Endodermal cell (in vitro differentiated cells): ENCODE measurements around the gene RNASE2. TPM values are rescaled to one million over a fixed set of nuclear protein-coding genes. Genes with fewer than 3 reads are reported as not detected.

Experiments used
- DNase-seq: peaks from one replicate; pipeline ENCODE4 v3.0.0-alpha.2; 2017
- H3K27ac ChIP-seq: 2 replicates; pipeline ENCODE4 v1.5.1; 2013; ENCODE audit warnings: mild to moderate bottlenecking, low read depth, low read length, moderate library complexity
- H3K27me3 ChIP-seq: 2 replicates; pipeline ENCODE4 v1.6.1; 2013; ENCODE audit warnings: mild to moderate bottlenecking, low read length, moderate library complexity; ENCODE audit not compliant: insufficient read depth, control insufficient read depth, poor library complexity, severe bottlenecking
- H3K36me3 ChIP-seq: 2 replicates; pipeline ENCODE4 v1.7.0; 2013; ENCODE audit warnings: mild to moderate bottlenecking, low read length, moderate library complexity; ENCODE audit not compliant: control insufficient read depth, insufficient read depth
- H3K4me1 ChIP-seq: one replicate; pipeline ENCODE4 v1.7.0; 2013; ENCODE audit warnings: low read length; ENCODE audit not compliant: control insufficient read depth, insufficient read depth
- H3K4me3 ChIP-seq: 2 replicates; pipeline ENCODE4 v1.5.1; 2013; ENCODE audit warnings: mild to moderate bottlenecking, low read length, moderate library complexity
- H3K9ac ChIP-seq: 2 replicates; pipeline ENCODE4 v1.6.1; 2013; ENCODE audit warnings: mild to moderate bottlenecking, low read length, moderate library complexity; ENCODE audit not compliant: poor library complexity, severe bottlenecking; ENCODE audit errors: extremely low read depth
- H3K9me3 ChIP-seq: 2 replicates; pipeline ENCODE4 v1.6.1; 2013; ENCODE audit warnings: mild to moderate bottlenecking, low read length, moderate library complexity; ENCODE audit not compliant: control insufficient read depth
- H3K27ac Mint-ChIP-seq: 2 replicates; pipeline ENCODE4 v1.8.0; 2020; ENCODE audit warnings: mixed read lengths
- H3K27me3 Mint-ChIP-seq: 2 replicates; pipeline ENCODE4 v1.8.0; 2021; ENCODE audit warnings: mild to moderate bottlenecking, mixed read lengths; ENCODE audit not compliant: insufficient read depth
- H3K36me3 Mint-ChIP-seq: 2 replicates; pipeline ENCODE4 v1.8.0; 2020; ENCODE audit warnings: low read depth, mixed read lengths
- H3K4me1 Mint-ChIP-seq: 2 replicates; pipeline ENCODE4 v1.8.0; 2020; ENCODE audit warnings: mixed read lengths
- H3K4me3 Mint-ChIP-seq: 2 replicates; pipeline ENCODE4 v1.8.0; 2020; ENCODE audit warnings: mild to moderate bottlenecking, moderate library complexity, mixed read lengths
- H3K9me3 Mint-ChIP-seq: 2 replicates; pipeline ENCODE4 v1.8.0; 2020; ENCODE audit warnings: mild to moderate bottlenecking, mixed read lengths
- WGBS, 2 experiments: methylation state at CpG; one replicate each; pipeline versions ENCODE4 v1.1.5 to v1.1.7; 2013; ENCODE audit warnings: missing lambda C conversion rate in 2 of 2, mixed read lengths in 1 of 2; ENCODE audit not compliant: insufficient coverage in 1 of 2, insufficient read length in 1 of 2; 5-methylcytosine and 5-hydroxymethylcytosine counted together
- total RNA-seq, 2 donors: library from RNA; stranded (reverse); fragmentation: NEBNext Ultra II Directional in 1 of 2; extraction: Animal tissue kit (Norgen Biotek cat#: 25700) in 1 of 2; gene quantifications; 2 replicates in 1 of 2; 3 replicates in 1 of 2; pipeline ENCODE4 v1.2.1, GENCODE V29; 2021
- TF ChIP-seq, protein P1 (sequence below): fragments of 200-600 bp; sonication (generic); conservative IDR thresholded peaks from 2 replicates; pipeline ENCODE4 v1.5.0; 2021; ENCODE audit warnings: antibody characterized with exemption, mild to moderate bottlenecking

The RNASE2 gene
- total RNA-seq, 2 donors from 2014 or later, result not detected

DNA sequence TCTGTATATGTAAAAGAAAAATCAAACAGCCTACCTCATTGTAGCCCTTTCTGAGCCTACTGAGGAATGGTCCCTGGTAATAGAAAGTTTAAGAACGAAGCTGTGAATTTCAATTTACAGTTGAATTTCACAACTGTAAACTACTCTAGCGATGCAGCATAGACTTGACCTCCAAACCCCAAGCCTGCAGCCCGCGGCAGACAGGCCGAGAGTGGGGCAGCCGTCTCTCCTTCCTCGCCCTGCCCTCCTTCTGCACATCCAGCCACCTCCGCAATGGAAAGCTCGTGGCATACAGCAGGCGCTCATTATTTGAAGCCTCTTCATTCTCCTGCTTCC, 15.3 kb downstream of the RNASE2 start:
- TF ChIP-seq, protein P1, sequence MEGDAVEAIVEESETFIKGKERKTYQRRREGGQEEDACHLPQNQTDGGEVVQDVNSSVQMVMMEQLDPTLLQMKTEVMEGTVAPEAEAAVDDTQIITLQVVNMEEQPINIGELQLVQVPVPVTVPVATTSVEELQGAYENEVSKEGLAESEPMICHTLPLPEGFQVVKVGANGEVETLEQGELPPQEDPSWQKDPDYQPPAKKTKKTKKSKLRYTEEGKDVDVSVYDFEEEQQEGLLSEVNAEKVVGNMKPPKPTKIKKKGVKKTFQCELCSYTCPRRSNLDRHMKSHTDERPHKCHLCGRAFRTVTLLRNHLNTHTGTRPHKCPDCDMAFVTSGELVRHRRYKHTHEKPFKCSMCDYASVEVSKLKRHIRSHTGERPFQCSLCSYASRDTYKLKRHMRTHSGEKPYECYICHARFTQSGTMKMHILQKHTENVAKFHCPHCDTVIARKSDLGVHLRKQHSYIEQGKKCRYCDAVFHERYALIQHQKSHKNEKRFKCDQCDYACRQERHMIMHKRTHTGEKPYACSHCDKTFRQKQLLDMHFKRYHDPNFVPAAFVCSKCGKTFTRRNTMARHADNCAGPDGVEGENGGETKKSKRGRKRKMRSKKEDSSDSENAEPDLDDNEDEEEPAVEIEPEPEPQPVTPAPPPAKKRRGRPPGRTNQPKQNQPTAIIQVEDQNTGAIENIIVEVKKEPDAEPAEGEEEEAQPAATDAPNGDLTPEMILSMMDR, result no peak
- no peak overlapping the region for H3K27ac ChIP-seq
- Mint-ChIP-seq H3K4me1 (peaks cover 7% of the 10 kb centered on the region), H3K27ac (no peak overlapping the region), H3K9me3 (no peaks in the 10 kb centered on the region), H3K27me3 (peaks cover 39% of the 10 kb centered on the region), H3K36me3 (no peaks in the 10 kb centered on the region), H3K4me3 (peak overlapping the region; percentile 83)
- H3K4me3 ChIP-seq, result peak overlapping the region; percentile 95
- H3K36me3 ChIP-seq, result no peaks in the 10 kb centered on the region
- no peaks in the 10 kb centered on the region for H3K4me1 ChIP-seq
- peaks cover 27% of the 10 kb centered on the region for H3K27me3 ChIP-seq
- 40 to 56% methylated on average over 3 to 10 of the region's 10 CpGs for WGBS, 2 experiments
- DNase-seq, result no peak
- H3K9me3 ChIP-seq, result no peaks in the 10 kb centered on the region
- no peak overlapping the region for H3K9ac ChIP-seq

DNA sequence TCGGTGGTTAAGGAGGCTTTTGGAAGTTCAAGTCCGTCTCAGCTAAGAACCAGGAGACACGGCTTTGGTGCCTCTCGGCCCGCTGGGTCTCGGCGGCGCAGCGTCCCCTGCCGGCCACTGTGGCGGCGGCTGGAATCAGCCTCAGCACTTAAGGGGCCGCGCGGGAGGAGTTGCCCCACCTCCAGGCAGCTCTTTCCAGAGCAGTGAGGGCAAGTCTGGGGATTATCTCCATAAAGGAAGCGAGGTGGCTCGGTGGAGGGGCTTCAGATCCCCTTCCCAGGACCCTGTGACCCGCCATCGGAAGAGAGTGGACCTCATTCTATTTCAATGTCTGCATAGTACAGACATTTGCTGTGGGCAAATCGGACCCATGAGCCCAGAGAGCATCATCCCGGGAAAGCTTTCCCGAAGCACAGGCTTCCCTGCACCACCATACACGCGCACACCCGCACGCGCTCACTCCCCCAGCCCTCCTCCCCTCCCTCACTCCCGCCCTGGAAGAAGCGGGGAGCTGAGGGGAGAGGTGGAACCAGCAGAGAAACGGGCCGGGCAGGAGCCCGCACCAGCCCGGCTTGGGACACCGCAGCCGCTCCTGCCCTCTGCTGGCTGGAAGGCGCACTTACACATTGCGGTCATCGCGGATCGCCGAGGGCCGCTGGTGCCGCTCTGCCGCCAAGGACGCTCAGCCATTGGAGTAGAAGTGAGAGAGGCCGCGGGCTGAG, 15.9 kb downstream of the RNASE2 start:
- no peaks in the 10 kb centered on the region for H3K4me1 ChIP-seq
- Mint-ChIP-seq H3K36me3 (no peaks in the 10 kb centered on the region), H3K4me1 (peaks cover 7% of the 10 kb centered on the region), H3K9me3 (no peaks in the 10 kb centered on the region), H3K27ac (peak overlapping the region; percentile 96), H3K27me3 (peaks cover 39% of the 10 kb centered on the region), H3K4me3 (peak overlapping the region; percentile 83)
- peak overlapping the region; percentile 95 for H3K4me3 ChIP-seq
- 0 to 2% methylated on average over 13 to 44 of the region's 47 CpGs for WGBS, 2 experiments
- peaks cover 25% of the 10 kb centered on the region for H3K27me3 ChIP-seq
- peak overlapping the region; percentile 56 for H3K9ac ChIP-seq
- DNase-seq, result peak; percentile 97
- H3K9me3 ChIP-seq, result no peaks in the 10 kb centered on the region
- TF ChIP-seq, protein P1, result peak; percentile 84
- H3K27ac ChIP-seq, result peak overlapping the region; percentile 37
- H3K36me3 ChIP-seq, result no peaks in the 10 kb centered on the region

DNA sequence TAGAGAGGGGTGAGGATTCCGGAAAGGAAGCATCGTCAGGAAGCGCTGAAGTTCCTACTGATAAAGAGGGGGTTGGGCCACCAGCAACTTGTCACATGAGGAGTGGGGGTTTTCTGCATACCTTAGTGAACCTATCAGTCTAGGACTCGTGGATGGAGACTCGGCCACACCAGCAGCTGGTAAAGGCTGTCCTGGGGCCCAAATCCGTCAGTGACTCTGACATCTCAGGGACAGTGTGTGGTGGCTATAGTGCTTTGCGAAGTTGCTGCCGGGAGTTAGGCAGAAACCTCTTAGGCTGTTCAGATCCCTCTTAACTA, 16.4 kb downstream of the RNASE2 start:
- H3K36me3 ChIP-seq, result no peaks in the 10 kb centered on the region
- H3K27ac ChIP-seq, result no peak overlapping the region
- no peak for DNase-seq
- peaks cover 22% of the 10 kb centered on the region for H3K27me3 ChIP-seq
- Mint-ChIP-seq H3K36me3 (no peaks in the 10 kb centered on the region), H3K4me3 (peak overlapping the region; percentile 83), H3K27ac (peak overlapping the region; percentile 96), H3K27me3 (peaks cover 39% of the 10 kb centered on the region), H3K4me1 (peaks cover 7% of the 10 kb centered on the region), H3K9me3 (no peaks in the 10 kb centered on the region)
- 16 to 28% methylated on average over 7 to 8 of the region's 8 CpGs for WGBS, 2 experiments
- H3K9me3 ChIP-seq, result no peaks in the 10 kb centered on the region
- TF ChIP-seq, protein P1, result no peak
- no peak overlapping the region for H3K9ac ChIP-seq
- peak overlapping the region; percentile 95 for H3K4me3 ChIP-seq
- no peaks in the 10 kb centered on the region for H3K4me1 ChIP-seq
